ENCODE measurements around the gene TMEM252.
A peak's percentile ranks its signal among the peaks of the same experiment; 100 is the strongest.

Gene TMEM252

DNA sequence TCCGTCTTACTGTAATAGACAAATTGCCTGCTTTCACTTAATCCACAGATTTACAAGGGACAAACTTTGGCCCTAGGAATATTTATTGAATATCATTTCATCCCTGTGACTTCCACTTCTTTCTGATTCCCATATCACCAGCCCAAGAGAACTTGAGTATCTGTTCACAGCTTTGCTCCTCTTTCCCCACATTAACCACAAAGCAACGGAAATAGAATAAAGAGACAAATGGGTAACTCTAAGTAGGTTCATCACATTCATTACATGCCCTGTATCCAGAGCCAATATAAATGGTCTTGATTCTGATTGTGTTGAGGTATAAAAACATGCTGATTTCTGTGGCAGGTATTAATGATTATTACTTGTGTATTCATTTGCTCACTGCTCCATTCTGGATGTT lies 41.9 kb downstream of the TMEM252 start:
- no peak for DNase-seq (ENCODE audit: low spot score)

DNA sequence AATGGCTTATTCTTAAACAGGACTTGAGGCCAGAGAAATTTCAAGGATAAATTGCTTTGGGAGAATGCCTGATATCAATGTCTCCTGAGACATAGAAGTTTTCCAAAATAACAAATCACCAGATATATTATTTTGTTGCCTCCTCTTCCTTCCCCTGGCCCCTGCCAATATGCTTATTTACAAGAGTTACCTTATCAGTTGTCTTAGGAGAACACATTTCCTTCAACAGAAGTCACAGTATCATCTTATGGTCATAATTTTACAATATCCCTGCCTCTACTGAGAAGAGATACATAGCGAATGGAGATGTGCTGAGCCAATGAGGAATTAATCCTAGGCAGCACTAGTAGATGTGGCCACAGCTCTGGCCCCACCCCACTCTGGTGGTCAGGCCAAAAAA lies 43.1 kb downstream of the TMEM252 start:
- no peak for DNase-seq (ENCODE audit: low spot score)

- no peak for DNase-seq (ENCODE audit: low spot score)
Measured at GRCh38 chr9:68496356-68496755, 44.3 kb downstream of the TMEM252 start.

- DNase-seq (ENCODE audit: low spot score) = no peak
Measured at GRCh38 chr9:68495247-68495646, 45.4 kb downstream of the TMEM252 start.

GRCh38 chr9:68493958-68494577 lies 46.6 kb downstream of the TMEM252 start:
- no peak for DNase-seq (ENCODE audit: low spot score)

GRCh38 chr9:68493541-68493940 lies 47.1 kb downstream of the TMEM252 start:
- no peak for DNase-seq (ENCODE audit: low spot score)

GRCh38 chr9:68492806-68493205 lies 47.9 kb downstream of the TMEM252 start:
- peak; percentile 13 for DNase-seq (ENCODE audit: low spot score)

DNA sequence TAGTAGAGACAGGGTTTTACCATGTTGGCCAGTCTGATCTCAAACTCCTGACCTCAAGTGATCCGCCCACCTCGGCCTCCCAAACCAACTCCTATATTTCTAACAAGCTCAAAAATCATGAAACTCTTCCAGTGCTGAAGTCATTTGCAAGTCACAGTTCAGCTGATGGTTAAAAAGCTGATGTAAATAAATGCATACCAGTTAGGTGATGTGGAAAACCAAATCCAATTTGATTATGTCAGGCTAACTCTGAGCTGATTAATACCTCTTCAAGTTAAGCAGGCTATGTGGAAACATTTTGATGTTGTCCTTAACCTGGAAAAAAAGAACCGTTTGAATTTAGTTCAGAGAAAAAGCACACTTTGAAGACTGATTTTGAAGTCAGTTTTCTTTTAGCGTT lies 51.0 kb downstream of the TMEM252 start:
- no peak for DNase-seq (ENCODE audit: low spot score)

GRCh38 chr9:68488126-68488525 lies 52.6 kb downstream of the TMEM252 start:
- DNase-seq (ENCODE audit: low spot score) = no peak
